Mucosa of descending colon (tissue), 3 donors: ENCODE results near the gene BAHCC1. TPM values are rescaled to one million over a fixed set of nuclear protein-coding genes. Genes with fewer than 3 reads are reported as not detected.

Experiments
- ATAC-seq: fragments of 200-7000 bp; cut with Tn5 transposase; one replicate; pipeline ENCODE4 v1.9.1; 2020; ENCODE audit warnings: mild to moderate bottlenecking, moderate library complexity
- DNase-seq, 3 donors: peaks; one replicate each; pipeline ENCODE4 v3.0.0-alpha.2; 2020
- H3K36me3 ChIP-seq: fragments of 200-600 bp; one replicate; pipeline ENCODE4 v1.8.0; 2021; ENCODE audit warnings: low read depth, mild to moderate bottlenecking
- H3K4me1 ChIP-seq: fragments of 200-600 bp; one replicate; pipeline ENCODE4 v1.8.0; 2021; ENCODE audit warnings: low read depth, mild to moderate bottlenecking
- H3K4me3 ChIP-seq: fragments of 200-600 bp; one replicate; pipeline ENCODE4 v1.8.0; 2021; ENCODE audit warnings: mild to moderate bottlenecking
- H3K9me3 ChIP-seq: fragments of 200-600 bp; one replicate; pipeline ENCODE4 v1.8.0; 2021; ENCODE audit warnings: mild to moderate bottlenecking
- intact Hi-C, 2 donors: fragments of 100-400 bp; cut with DNase I in 1 of 2; cut with micrococcal nuclease in 1 of 2; formaldehyde crosslinking; loops; one replicate each; pipeline versions ENCODE4 v1.11.0 to v1.11.1; 2022; cut with DNase I, micrococcal nuclease
- total RNA-seq, 3 donors: library from RNA; stranded (reverse); fragmentation: NEBNext Ultra II Directional in 2 of 3; extraction: Animal tissue kit (Norgen Biotek cat#: 25700) in 2 of 3; gene quantifications; one replicate each; pipeline versions ENCODE4 v1.2.1 to v1.2.4, GENCODE V29; 2021 to 2023
- TF ChIP-seq, protein P1 (sequence below): fragments of 200-600 bp; IDR thresholded peaks from one replicate; pipeline ENCODE4 v1.8.0; 2022; ENCODE audit warnings: antibody characterized with exemption, mild to moderate bottlenecking
- donor health status: DM: no; HTN: no; CAD: no; lungs with moderate emphysema.
- donor health status: DM: no; HTN: no; CAD: no.
- donor health status: DM: no; HTN: yes; CAD: no.

BAHCC1 gene
- total RNA-seq, 3 donors from 2014 or later = 14.0 to 27.4 (median 16.5) TPM

DNA sequence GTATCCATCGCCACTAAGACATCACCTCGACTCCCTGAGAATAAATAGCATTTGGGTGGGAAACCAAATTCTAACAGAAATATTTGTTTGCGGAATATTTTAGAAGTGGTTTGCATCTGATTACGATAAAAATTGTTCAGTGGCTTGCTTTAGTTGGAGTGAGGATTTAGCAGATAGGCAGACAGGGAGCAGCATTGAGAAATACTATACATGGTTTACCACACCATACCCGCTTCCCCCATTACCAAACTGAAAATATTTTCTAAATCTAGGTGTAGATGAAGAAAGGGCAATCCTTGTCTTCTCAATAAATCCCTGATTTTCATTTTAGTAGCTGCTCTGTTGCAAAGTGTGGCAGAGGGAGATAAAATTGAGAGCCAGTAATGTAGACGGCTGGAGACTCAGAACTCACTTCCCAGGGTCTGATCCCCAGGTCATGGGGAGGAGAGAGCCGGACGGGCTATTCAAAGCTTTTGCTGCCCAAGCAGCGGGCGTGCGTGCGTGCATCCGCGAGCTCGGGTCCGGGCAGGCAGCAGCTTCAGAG is 808 bp upstream of the BAHCC1 start:
- DNase-seq (no peak), ATAC-seq (no peak)
- TF ChIP-seq, protein P1, sequence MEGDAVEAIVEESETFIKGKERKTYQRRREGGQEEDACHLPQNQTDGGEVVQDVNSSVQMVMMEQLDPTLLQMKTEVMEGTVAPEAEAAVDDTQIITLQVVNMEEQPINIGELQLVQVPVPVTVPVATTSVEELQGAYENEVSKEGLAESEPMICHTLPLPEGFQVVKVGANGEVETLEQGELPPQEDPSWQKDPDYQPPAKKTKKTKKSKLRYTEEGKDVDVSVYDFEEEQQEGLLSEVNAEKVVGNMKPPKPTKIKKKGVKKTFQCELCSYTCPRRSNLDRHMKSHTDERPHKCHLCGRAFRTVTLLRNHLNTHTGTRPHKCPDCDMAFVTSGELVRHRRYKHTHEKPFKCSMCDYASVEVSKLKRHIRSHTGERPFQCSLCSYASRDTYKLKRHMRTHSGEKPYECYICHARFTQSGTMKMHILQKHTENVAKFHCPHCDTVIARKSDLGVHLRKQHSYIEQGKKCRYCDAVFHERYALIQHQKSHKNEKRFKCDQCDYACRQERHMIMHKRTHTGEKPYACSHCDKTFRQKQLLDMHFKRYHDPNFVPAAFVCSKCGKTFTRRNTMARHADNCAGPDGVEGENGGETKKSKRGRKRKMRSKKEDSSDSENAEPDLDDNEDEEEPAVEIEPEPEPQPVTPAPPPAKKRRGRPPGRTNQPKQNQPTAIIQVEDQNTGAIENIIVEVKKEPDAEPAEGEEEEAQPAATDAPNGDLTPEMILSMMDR = no peak
- H3K4me3 ChIP-seq = no peak overlapping the region
- peaks cover 39% of the 10 kb centered on the region for H3K4me1 ChIP-seq
- intact Hi-C loops = loop anchor here in 1 of 2 donors (10.0 kb wide), 1 partner anchor 120 kb away; the partner anchor contains the start of gene ACTG1
- no peaks in the 10 kb centered on the region for H3K36me3 ChIP-seq
- H3K9me3 ChIP-seq = no peaks in the 10 kb centered on the region

GRCh38 chr17:81395600-81396277 is 482 bp downstream of the BAHCC1 start:
- ATAC-seq = no peak
- DNase-seq = no peak
- Histone ChIP-seq H3K4me3 (peak overlapping the region; percentile 54), H3K4me1 (peaks cover 44% of the 10 kb centered on the region), H3K9me3 (no peaks in the 10 kb centered on the region), H3K36me3 (no peaks in the 10 kb centered on the region)
- TF ChIP-seq, protein P1 = no peak
- intact Hi-C loops = loop anchor here in 1 of 2 donors (10.0 kb wide), 1 partner anchor 119 kb away; the partner anchor contains the start of gene ACTG1

DNA sequence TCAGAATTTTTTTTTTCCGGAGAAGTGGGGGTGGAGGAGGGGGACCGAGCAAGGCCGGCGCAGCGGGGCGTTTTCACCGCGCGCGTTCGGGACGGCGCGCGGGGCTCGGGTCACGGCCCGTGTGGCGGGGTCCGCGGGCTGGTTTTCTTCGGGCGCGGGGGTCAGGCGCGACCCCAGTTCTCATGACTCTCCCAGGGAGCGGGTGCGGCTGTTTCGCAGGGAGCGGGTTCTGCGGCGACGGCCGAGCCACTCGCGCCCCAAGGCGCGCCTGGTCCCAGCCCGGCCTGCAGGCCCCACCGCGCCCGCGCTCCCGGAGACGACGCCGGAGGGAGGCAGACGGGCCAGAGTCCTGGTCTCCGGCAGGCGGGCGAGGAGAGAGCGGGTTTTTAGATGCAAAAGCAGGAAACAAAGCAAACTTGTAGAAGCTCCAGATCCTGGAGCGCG is 1.0 kb downstream of the BAHCC1 start:
- TF ChIP-seq, protein P1 = no peak
- Histone ChIP-seq H3K4me1 (peaks cover 44% of the 10 kb centered on the region), H3K9me3 (no peaks in the 10 kb centered on the region), H3K4me3 (peak overlapping the region; percentile 54), H3K36me3 (no peaks in the 10 kb centered on the region)
- ATAC-seq (peak; percentile 1), DNase-seq (peak in 1 of 3 donors; percentile 71)
- intact Hi-C loops = loop anchor here in 1 of 2 donors (10.0 kb wide), 1 partner anchor 119 kb away; the partner anchor contains the start of gene ACTG1

DNA sequence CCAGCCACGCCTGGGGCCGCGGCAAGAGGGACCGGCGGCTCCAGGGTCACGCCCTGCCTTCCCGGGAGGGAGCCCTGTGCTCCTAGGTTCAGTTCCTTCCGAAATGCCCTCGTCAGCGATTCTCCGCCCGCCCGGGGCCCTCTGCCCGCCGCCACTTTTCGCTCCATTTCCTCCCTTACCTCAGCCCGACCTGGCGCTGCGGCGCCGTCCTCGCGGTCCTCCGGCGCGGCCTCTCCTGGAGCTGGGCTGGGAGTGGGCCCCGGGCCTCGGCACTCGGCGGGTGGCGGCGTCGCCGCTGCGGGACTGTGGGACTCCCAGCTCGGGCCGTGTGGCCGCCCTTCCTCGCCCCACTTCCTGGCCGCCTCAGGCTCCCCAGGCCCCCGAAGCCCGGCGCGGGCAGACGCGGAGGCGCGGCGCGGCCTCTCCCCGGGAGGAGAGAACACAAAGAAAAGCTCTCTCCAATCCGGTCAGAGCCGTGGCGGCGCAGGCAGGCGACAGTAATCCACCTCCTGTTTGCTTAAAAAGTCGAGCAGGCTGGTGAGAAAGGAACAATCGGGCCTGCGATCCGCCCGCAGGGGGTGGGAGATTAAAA is 1.6 kb downstream of the BAHCC1 start:
- ATAC-seq (peak; percentile 9), DNase-seq (peak in 1 of 3 donors; percentile 66)
- Histone ChIP-seq H3K4me3 (peak overlapping the region; percentile 54), H3K9me3 (no peaks in the 10 kb centered on the region), H3K36me3 (no peaks in the 10 kb centered on the region), H3K4me1 (peaks cover 45% of the 10 kb centered on the region)
- TF ChIP-seq, protein P1 = no peak
- intact Hi-C loops = loop anchor here in 1 of 2 donors (10.0 kb wide), 1 partner anchor 118 kb away; the partner anchor contains the start of gene ACTG1

GRCh38 chr17:81397314-81398175 is 2.3 kb downstream of the BAHCC1 start:
- no peak overlapping the region for H3K4me3 ChIP-seq
- no peaks in the 10 kb centered on the region for H3K36me3 ChIP-seq
- H3K4me1 ChIP-seq = peaks cover 39% of the 10 kb centered on the region
- DNase-seq (peak in 1 of 3 donors; percentile 67), ATAC-seq (no peak)
- intact Hi-C loops = loop anchor here in 1 of 2 donors (10.0 kb wide), 1 partner anchor 117 kb away; the partner anchor contains the start of gene ACTG1
- H3K9me3 ChIP-seq = no peaks in the 10 kb centered on the region
- TF ChIP-seq, protein P1 = no peak
